Measurements from ENCODE around the gene PALM2AKAP2. TPM values are rescaled to one million over a fixed set of nuclear protein-coding genes. Genes with fewer than 3 reads are reported as not detected.

PALM2AKAP2 gene
- total and polyA plus RNA-seq, 2 experiments from 2014 or later: 2.5 to 7.9 TPM

GRCh38 chr9:109813303-109813702 is 33.3 kb downstream of the PALM2AKAP2 start:
- Histone ChIP-seq H3K4me3 (no peak overlapping the region), H3K27ac (ENCODE audit: low read depth) (no peak overlapping the region), H4K20me1 (replicated peaks; ENCODE audit: insufficient read depth) (no peaks in the 10 kb centered on the region), H3K4me1 (ENCODE audit: insufficient read depth) (0 out of 2 replicates have a peak, but pooled peaks cover 5% of the 10 kb centered on the region), H3K27me3 (ENCODE audit: insufficient read depth) (no peaks in the 10 kb centered on the region), H3F3A (replicated peaks; ENCODE audit: low read depth) (no peaks in the 10 kb centered on the region), H3K4me2 (no peak overlapping the region), H3K36me3 (ENCODE audit: insufficient read depth) (no peaks in the 10 kb centered on the region), H2AFZ (no peak overlapping the region), H3K9me2 (ENCODE audit: insufficient read depth) (peaks cover 26% of the 10 kb centered on the region; the same call in 1 of the 2 replicates), H3K79me2 (replicated peaks; ENCODE audit: insufficient read depth) (no peaks in the 10 kb centered on the region)
- H3K9me3 Mint-ChIP-seq: peaks cover 2% of the 10 kb centered on the region; the same call in 1 of the 3 replicates
- ATAC-seq (no peak), DNase-seq (ENCODE audit: low spot score) (no peak)
- H3K27me3 Mint-ChIP-seq (ENCODE audit: insufficient read depth, low read depth, poor library complexity): no peaks in the 10 kb centered on the region
- H3K27ac Mint-ChIP-seq: no peak overlapping the region
- peaks cover 8% of the 10 kb centered on the region; the same call in 2 of the 3 replicates for H3K4me1 Mint-ChIP-seq
- H3K4me3 Mint-ChIP-seq: no peak overlapping the region
- TF ChIP-seq ZNF331 (CRISPR knock-in tag; IDR thresholded peaks at IDR 0.05; ENCODE audit: low read depth) (no peak), EZH2phosphoT487 (IDR thresholded peaks at IDR 0.05; ENCODE audit: unreplicated experiment) (no peak), NANOG (IDR thresholded peaks at IDR 0.05; ENCODE audit: borderline replicate concordance) (no peak), ZNF114 (CRISPR knock-in tag; IDR thresholded peaks at IDR 0.05) (no peak), STAT1 (IDR thresholded peaks at IDR 0.05; ENCODE audit: unreplicated experiment) (no peak), POLR2AphosphoS5 (IDR thresholded peaks at IDR 0.05; ENCODE audit: low read depth) (no peak), CREB1 (CRISPR knock-in tag; IDR thresholded peaks at IDR 0.05; ENCODE audit: low read depth) (no peak), JUNB (IDR thresholded peaks at IDR 0.05; ENCODE audit: unreplicated experiment) (no peak), EZH2 (IDR thresholded peaks at IDR 0.05; ENCODE audit: low read depth, unreplicated experiment) (no peak)
- TF ChIP-seq, protein P1, sequence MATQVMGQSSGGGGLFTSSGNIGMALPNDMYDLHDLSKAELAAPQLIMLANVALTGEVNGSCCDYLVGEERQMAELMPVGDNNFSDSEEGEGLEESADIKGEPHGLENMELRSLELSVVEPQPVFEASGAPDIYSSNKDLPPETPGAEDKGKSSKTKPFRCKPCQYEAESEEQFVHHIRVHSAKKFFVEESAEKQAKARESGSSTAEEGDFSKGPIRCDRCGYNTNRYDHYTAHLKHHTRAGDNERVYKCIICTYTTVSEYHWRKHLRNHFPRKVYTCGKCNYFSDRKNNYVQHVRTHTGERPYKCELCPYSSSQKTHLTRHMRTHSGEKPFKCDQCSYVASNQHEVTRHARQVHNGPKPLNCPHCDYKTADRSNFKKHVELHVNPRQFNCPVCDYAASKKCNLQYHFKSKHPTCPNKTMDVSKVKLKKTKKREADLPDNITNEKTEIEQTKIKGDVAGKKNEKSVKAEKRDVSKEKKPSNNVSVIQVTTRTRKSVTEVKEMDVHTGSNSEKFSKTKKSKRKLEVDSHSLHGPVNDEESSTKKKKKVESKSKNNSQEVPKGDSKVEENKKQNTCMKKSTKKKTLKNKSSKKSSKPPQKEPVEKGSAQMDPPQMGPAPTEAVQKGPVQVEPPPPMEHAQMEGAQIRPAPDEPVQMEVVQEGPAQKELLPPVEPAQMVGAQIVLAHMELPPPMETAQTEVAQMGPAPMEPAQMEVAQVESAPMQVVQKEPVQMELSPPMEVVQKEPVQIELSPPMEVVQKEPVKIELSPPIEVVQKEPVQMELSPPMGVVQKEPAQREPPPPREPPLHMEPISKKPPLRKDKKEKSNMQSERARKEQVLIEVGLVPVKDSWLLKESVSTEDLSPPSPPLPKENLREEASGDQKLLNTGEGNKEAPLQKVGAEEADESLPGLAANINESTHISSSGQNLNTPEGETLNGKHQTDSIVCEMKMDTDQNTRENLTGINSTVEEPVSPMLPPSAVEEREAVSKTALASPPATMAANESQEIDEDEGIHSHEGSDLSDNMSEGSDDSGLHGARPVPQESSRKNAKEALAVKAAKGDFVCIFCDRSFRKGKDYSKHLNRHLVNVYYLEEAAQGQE (IDR thresholded peaks at IDR 0.05; ENCODE audit: unreplicated experiment): no peak
- TF ChIP-seq, protein P2, sequence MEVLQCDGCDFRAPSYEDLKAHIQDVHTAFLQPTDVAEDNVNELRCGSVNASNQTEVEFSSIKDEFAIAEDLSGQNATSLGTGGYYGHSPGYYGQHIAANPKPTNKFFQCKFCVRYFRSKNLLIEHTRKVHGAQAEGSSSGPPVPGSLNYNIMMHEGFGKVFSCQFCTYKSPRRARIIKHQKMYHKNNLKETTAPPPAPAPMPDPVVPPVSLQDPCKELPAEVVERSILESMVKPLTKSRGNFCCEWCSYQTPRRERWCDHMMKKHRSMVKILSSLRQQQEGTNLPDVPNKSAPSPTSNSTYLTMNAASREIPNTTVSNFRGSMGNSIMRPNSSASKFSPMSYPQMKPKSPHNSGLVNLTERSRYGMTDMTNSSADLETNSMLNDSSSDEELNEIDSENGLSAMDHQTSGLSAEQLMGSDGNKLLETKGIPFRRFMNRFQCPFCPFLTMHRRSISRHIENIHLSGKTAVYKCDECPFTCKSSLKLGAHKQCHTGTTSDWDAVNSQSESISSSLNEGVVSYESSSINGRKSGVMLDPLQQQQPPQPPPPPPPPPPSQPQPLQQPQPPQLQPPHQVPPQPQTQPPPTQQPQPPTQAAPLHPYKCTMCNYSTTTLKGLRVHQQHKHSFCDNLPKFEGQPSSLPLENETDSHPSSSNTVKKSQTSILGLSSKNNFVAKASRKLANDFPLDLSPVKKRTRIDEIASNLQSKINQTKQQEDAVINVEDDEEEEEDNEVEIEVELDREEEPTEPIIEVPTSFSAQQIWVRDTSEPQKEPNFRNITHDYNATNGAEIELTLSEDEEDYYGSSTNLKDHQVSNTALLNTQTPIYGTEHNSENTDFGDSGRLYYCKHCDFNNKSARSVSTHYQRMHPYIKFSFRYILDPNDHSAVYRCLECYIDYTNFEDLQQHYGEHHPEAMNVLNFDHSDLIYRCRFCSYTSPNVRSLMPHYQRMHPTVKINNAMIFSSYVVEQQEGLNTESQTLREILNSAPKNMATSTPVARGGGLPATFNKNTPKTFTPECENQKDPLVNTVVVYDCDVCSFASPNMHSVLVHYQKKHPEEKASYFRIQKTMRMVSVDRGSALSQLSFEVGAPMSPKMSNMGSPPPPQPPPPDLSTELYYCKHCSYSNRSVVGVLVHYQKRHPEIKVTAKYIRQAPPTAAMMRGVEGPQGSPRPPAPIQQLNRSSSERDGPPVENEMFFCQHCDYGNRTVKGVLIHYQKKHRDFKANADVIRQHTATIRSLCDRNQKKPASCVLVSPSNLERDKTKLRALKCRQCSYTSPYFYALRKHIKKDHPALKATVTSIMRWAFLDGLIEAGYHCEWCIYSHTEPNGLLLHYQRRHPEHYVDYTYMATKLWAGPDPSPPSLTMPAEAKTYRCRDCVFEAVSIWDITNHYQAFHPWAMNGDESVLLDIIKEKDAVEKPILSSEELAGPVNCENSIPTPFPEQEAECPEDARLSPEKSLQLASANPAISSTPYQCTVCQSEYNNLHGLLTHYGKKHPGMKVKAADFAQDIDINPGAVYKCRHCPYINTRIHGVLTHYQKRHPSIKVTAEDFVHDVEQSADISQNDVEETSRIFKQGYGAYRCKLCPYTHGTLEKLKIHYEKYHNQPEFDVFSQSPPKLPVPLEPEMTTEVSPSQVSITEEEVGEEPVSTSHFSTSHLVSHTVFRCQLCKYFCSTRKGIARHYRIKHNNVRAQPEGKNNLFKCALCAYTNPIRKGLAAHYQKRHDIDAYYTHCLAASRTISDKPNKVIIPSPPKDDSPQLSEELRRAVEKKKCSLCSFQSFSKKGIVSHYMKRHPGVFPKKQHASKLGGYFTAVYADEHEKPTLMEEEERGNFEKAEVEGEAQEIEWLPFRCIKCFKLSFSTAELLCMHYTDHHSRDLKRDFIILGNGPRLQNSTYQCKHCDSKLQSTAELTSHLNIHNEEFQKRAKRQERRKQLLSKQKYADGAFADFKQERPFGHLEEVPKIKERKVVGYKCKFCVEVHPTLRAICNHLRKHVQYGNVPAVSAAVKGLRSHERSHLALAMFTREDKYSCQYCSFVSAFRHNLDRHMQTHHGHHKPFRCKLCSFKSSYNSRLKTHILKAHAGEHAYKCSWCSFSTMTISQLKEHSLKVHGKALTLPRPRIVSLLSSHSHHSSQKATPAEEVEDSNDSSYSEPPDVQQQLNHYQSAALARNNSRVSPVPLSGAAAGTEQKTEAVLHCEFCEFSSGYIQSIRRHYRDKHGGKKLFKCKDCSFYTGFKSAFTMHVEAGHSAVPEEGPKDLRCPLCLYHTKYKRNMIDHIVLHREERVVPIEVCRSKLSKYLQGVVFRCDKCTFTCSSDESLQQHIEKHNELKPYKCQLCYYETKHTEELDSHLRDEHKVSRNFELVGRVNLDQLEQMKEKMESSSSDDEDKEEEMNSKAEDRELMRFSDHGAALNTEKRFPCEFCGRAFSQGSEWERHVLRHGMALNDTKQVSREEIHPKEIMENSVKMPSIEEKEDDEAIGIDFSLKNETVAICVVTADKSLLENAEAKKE (CRISPR knock-in tag; IDR thresholded peaks at IDR 0.05): no peak
- H3K36me3 Mint-ChIP-seq (ENCODE audit: low read depth): no peaks in the 10 kb centered on the region

Data from GM23338 (cell line).